ENCODE data around the gene NPAS2. TPM values are rescaled to one million over a fixed set of nuclear protein-coding genes. Genes with fewer than 3 reads are reported as not detected.
A peak's percentile ranks its signal among the peaks of the same experiment; 100 is the strongest.

Gene NPAS2
- total RNA-seq, 1 experiment from 2014 or later = not detected

DNA sequence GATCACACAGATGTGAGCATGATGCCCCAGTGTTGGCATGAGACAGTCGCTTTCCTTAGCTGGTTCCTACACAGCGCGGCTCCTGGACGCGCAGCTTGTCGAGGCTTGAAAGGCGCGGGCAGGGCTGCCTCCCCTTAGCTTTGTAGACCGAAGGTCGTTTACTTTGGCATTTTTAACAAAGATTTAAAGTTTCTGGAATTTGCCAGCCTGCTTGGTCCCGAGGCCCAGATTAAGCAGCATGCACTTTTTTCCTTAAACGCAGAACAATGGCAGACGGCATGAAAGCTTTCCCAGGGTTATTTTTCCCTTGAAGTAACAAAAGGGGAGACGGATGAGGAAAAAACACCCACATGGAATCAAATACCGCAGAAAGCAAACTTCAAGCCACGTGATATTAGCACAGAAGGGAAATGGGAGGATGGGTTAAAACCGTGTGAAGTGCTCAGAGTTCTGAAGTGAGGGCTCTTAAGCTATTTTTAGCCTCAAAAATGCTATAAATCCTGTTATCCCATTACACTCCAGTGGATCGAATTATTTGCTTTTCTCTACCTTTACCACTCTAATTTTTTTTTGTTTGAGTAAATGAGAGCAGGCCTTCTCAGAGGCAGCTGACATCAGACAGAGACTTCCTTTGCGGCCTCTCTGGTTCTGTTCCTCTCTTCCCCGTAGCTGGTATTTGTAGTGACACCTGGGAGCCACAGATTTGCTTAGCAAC, 55.7 kb downstream of the NPAS2 start:
- in situ Hi-C loops (cut with HindIII; ENCODE audit: low sequenced_read_pairs) = no loop called here
- DNase-seq (ENCODE audit: low spot score) = no peak

DNA sequence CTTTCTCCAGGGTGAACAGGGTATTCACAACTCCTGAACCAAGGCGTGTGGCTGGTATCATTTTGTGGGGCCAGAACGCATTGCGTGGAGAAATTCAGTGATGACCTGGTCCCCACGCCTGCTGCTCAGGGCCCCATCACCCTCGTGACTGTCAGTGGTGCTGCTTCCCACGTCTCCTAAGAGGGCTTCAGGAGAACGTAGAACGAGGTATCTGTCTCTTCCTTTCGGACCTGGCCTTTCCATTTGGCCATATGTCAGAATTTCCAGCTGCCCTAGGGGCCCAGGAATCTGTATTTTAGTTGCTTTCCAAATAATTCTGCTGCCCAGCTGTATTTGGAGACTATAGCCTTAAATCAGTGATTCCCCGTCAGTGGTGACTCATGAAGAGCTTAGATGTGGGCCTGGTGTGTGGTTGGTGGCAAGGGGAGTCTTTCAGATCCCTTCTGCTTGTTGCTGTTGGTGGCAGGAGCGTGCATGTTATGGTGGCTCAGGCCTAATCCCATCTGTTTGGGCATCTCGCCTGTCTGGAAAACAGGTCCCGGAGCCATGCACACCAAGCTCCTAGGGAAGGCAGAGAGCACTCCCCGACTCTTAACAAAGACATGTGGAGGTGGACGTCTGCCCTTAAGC, 56.4 kb downstream of the NPAS2 start:
- in situ Hi-C loops (cut with HindIII; ENCODE audit: low sequenced_read_pairs) = no loop called here
- no peak for DNase-seq (ENCODE audit: low spot score)

DNA sequence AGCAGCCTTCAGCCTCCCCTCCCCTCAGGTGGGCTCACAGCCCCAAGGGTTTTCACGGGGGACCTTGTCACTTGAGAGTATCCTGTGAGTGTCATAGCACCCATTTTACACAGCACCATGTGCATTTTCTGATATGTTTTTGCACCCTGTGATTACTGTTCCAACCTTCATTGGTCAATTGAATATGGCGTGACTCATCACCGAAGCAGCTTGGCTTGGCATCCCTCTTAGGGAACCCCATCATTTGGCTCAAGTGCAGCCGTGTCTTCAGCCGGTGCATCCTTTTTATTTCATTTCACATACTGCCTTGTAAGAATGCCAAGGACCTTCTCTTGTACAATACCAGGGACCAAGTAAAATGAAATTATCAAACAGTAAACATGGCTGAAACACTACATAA, 57.6 kb downstream of the NPAS2 start:
- in situ Hi-C loops (cut with HindIII; ENCODE audit: low sequenced_read_pairs) = no loop called here

DNA sequence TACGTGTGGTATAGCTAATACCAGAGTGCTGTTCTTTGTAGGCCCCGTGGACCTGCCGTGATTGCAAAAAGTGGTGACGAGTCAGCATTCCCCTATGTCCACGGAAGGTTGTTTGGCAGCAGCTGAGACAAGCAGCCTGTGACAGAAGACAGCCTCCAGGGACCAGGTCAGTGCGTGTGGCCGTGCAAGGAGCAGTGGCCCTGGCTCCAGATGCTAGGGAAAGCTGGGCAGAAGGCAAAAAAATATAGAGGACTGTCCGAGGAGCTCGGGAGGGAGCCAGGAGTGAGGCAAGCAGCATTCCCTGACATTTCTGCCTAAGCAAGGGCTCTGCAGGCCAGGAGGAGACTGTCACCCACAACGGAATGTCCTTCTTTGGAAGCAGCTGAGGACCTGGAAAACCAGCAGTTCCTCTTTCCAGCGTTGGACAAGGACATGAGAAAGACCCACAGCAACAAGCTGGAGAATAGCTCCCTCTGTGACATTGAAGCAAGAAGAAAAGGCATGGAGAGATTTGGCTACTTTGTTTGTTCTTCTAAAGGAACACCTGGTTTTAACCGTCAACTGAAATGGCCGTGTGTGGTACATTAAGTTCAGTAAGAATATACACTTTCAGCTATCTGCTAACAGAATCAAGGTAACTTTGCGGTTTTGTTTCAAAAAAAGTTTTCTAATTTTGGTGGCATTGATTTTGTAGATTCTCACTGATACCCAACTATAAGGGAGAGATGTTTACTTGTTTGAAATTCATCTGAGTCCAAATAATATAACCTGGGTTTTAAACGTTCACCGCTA, 58.3 kb downstream of the NPAS2 start:
- DNase-seq (ENCODE audit: low spot score) = peak; percentile 30
- in situ Hi-C loops (cut with HindIII; ENCODE audit: low sequenced_read_pairs) = no loop called here

More for the DNA sequence above, 57.6 kb downstream of the NPAS2 start:
- DNase-seq (ENCODE audit: low spot score) = peak; percentile 25

DNA sequence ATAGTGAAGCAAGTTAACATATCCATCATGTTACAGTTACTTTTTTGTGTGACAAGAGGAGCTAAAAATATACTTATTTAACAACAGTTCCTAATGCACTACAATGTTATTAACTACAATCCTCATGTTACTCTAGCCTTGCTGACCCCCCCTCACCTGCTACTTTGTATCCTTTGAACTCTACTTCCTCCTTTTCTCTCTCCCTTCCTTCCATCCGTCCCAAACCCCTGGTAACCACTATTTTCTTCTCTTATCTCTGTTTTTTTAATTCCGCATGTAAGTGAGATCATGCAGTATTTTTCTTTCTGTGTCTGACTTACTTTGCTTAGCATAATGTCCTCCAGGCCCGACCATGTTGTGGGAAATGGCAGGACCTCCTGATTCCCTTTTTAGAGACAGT, 59.4 kb downstream of the NPAS2 start:
- DNase-seq (ENCODE audit: low spot score) = no peak
- in situ Hi-C loops (cut with HindIII; ENCODE audit: low sequenced_read_pairs) = no loop called here

DNA sequence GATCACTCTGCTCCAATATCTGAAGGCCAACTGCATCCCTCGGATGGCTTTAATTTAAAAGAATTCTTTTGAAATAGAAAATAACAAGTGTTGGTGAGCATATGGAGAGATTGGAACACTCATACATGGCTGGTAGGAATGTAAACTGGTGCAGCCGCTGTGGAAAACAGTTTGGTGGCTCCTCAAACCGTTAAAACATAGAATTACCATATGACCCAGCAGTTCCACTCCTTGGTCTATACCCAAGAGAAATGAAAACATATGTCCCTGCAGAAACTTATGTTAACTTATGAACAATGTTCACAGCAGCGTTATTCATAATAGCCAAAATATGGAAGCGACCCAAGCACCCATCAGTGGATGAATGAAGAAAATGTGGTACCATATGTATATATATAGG, 60.1 kb downstream of the NPAS2 start:
- DNase-seq (ENCODE audit: low spot score) = no peak
- in situ Hi-C loops (cut with HindIII; ENCODE audit: low sequenced_read_pairs) = no loop called here

DNA sequence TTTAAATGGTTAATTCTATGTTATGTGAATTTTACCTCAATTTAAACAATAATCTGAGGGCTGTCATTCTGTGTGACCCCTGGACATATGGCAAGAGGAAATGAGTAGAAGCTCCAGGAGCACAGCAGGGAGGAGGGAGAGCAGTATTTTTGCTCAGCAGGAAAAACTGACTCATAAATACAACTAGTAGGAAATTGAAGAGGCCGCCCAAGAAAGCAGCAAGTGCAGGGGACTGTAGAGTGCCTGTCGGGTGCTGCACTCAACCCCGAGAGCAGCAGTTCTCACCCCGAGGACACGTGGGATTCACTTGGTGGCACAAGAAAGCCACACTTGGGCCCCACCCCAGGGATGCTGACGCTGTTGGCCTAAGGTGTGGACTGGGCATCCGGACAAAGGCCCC, 60.8 kb downstream of the NPAS2 start:
- in situ Hi-C loops (cut with HindIII; ENCODE audit: low sequenced_read_pairs) = no loop called here
- DNase-seq (ENCODE audit: low spot score) = no peak

DNA sequence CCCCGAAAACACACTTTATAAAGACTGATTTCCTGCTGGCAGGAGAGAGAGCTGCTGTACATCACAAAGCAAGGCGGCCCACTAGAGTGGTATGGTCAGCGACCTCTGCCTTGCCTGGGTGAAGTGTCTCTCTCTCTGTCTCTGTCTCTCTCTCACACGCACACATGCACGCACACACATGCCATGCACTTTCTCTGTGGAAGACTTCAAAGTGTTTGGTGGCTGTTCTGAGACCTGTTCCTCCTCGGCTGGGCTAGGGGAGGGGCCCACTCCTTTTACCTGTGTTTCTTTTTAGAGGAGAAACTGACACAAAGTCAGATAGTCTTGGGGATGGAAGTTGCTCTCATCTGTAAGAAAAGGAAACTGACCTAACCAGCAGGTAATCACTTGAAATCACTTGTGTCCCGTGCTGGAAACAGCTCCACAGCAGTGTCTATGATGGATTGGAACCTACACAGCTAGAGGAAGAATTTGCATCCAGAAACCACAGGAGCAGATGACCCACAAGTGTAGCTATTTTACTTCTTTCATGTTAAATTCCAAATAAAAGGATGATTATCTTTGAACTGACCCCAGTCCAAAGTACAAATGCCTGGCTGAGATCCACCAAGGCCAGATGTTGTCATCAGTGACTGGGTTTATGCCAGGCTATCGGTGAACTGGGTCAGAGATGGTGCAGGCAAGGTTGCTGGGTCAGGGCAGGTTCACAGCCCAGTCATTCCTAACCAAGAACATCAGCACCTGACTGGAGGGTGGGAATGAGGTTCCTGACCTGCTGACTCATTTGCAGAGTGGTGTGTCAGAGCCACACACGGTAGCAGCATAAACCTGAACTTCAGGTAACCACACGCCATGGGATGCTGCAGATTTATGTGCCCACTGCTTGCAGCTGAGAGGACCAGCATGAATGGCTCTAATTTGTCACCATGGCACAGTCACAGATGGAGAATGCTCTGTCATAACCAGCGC, 63.0 kb downstream of the NPAS2 start:
- in situ Hi-C loops (cut with HindIII; ENCODE audit: low sequenced_read_pairs) = no loop called here
- no peak for DNase-seq (ENCODE audit: low spot score)

DNA sequence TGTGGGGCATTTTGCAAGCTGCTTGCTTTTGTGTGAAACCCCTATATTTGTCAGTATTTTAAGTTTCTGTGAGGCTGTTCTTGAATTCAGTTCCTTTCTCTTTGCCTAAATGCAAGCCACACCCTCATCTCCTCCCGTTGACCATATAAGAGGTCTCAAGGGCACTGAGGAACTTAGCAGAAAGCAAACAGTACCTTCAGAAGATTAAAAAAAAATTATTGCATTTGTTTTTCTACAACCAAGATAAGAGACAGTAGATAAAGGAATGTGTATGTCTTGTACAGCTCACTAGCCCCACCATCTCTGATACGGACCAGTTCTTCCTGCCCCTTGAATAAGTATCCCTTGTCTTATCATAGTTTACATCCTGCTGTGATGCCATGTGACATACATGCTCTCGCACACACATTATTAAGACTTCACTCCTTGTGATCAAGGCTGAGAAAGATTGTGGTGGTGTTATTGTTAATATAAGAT, 64.2 kb downstream of the NPAS2 start:
- in situ Hi-C loops (cut with HindIII; ENCODE audit: low sequenced_read_pairs) = no loop called here
- no peak for DNase-seq (ENCODE audit: low spot score)

DNA sequence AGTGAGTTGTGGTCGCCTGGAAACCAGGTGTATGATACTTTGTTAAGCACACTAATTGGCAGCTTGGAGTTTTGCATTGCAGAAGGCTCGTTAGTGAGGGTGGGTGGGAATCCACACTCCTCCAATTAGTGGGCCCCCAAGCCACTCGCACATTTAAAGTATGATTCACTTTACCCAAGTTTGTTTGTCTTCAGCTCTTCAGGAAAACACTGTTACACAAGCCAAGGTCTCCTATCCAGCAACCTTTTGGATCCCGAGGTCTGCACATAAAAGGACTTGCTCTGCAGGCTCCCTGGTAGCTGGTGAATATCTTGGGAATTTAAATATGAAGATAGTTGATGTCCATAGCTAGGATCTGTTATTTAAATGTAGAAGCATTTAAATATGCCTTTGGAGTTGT, 66.1 kb downstream of the NPAS2 start:
- no peak for DNase-seq (ENCODE audit: low spot score)
- in situ Hi-C loops (cut with HindIII; ENCODE audit: low sequenced_read_pairs) = no loop called here

DNA sequence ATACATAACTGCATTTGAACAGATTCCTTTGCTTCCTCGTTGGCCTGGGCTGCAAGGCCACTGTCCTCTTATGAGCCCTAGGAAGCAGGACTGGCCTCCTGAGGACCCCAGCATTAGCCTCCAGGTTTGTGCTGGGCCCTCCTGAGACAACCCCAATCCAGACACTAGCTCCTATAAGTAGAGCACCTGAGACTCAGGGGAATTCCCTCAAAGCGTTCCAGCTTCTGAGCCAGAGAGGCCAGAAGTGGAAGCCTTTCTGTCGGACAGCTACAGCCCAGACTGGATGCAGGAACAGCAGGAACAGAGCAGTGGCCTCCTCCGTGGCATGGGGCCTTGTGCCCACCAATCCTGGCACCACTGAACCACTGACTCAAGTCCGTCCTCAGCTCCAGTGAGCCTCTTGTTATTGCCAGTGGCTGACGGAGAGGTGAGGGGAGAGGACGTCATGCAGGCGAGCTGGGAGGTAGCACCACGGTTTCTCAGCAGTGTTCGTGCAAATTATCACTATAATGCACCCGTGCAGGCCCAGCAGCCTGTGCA, 67.2 kb downstream of the NPAS2 start:
- in situ Hi-C loops (cut with HindIII; ENCODE audit: low sequenced_read_pairs) = no loop called here
- DNase-seq (ENCODE audit: low spot score) = no peak

DNA sequence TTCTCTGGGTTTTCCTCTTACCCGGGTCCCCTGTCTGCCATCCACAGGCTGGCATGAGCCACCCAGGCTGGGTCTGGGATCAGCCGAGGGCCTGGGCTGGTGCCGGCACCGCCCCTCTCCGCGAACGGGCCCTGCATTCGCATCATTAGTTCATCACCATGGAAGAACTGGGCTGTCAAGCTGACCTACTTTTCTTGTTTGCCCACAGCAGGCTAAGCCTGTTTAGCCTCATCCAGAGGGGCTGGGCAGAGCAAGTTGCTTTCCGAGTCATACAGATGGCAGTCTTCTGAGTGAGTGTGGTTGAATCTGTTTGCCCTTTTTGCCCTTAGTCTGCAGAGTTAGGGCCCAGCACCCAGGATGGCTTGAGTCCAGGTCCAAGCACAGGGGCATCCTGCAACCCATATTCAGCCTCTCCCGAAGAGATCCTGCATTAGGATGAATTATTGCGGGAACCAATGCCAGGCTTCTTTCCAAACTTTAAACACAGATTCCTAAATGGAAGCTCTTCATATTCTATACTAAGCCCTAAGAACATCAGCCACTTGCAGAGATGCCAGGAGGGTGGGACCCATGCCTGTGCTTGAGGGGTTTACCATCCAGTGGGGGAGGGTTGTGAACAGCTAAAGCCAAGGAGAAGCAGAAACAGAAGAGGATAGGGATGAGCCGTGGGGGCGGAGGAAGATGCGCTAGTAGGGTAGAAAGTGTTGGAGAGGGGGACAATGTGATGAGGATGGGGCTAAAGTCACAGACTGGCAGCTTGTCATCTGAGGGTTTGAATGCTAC, 68.0 kb downstream of the NPAS2 start:
- in situ Hi-C loops (cut with HindIII; ENCODE audit: low sequenced_read_pairs) = no loop called here
- DNase-seq (ENCODE audit: low spot score) = peak; percentile 45

DNA sequence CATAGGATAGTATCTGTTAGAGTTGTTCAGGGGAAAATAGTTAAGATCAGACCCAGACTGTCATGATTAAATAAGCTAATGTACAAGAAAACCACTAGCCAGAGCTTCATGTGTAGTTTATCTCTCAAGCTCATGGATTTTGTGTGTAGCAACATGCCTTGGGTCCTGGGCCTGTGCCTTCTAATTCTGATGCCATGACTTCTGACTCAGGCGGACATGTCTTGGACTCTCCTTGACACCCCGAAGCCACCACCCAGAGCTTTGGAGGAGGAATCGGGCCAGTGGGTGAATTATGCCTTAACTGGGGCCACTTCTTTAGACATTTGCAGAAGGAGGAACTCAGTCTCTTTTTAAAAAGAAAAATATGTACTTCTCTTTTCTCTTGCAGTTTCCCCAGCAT, 68.7 kb downstream of the NPAS2 start:
- no peak for DNase-seq (ENCODE audit: low spot score)
- in situ Hi-C loops (cut with HindIII; ENCODE audit: low sequenced_read_pairs) = no loop called here

DNA sequence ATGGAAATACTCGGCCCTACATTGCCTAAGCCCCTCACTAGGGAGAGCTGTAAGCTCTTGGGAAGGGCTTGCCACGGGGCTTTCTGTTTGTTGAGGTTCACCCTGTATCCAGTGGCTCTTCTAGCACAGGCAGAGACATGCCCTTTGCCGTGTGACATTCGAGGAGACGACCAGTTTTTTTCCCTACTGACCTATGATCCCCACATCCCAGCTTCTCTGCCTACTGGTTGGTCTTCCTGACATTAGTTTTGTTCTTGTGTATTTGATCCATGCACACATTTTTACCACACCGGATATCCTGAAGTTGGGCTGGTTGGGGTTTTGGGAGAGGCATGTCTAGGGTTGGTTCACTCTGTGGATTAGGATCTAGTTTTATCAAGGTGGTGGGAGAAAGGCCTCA, 69.3 kb downstream of the NPAS2 start:
- DNase-seq (ENCODE audit: low spot score) = no peak
- in situ Hi-C loops (cut with HindIII; ENCODE audit: low sequenced_read_pairs) = no loop called here

DNA sequence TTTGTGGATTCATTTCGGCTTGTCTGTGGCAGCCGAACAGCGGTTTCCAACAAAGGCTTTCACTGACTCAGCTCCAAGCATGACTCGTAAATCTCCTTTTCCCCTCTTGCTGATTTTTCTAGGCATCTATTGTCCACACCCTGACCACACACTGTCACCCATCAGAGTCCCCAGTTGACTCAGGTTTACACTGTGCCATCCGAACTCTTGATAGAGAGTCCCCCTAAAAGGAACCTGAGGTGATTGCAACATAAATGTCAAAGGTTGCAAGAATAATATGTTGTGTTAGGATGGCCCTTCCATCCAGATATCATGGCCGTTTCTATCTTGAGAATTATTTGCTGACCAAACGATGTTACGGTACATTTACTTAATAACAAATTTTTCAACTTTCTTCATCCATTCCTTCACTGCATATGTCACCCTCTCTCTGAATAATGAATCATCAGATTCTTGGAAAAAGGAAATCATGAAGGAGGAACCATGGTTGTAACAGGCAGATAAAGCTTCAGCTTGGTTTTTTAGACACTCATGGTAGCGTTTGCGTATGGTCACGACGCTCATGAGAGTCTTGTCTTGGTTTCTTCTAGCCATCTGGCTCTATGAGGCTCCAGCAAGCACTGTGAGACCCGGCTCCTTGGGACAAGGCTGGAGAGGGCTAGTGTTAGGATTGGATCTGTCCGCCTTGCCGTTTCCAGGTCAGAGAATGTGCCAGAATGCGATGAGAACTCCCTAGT, 72.1 kb downstream of the NPAS2 start:
- in situ Hi-C loops (cut with HindIII; ENCODE audit: low sequenced_read_pairs) = no loop called here
- no peak for DNase-seq (ENCODE audit: low spot score)

DNA sequence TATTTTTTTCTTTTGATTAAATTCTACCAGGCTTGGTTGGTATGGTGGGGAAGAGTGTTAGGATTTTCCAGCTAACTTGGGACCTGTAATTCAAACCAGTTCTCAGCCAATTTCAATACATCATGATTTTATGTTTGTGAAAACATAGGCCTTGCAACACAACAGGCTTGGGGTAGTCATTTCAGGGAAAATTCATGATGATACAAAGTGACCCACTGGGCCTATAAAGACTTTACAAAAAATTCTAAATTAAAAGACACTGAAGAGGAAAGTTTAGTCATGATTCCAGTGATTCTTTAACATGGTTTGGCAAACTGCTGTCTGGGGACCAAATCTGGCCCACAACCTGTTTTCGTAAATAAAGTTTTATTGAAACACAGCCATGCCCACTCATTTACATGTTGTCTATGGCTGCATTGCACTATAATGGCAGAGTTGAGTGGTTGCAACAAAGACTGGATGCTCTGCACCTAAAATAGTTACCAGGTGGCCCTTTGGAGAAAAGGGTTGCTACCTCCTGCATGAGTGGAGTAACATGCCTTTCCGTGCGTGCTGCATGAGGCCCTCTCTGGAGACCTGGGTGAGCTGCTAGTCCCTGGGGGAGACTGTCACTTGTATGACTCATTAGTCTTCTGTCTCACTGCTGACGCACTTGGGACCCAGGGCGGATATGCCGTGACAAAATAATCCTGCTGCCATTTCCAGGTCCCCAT, 73.6 kb downstream of the NPAS2 start:
- DNase-seq (ENCODE audit: low spot score) = no peak
- in situ Hi-C loops (cut with HindIII; ENCODE audit: low sequenced_read_pairs) = no loop called here

Data from G401 (cell line).